Ovary (tissue), 3 donors: ENCODE results near the gene CHD6.

Experiments
- CTCF ChIP-seq, 3 donors: fragments of 450-650 bp in 2 of 3; fragments of 200-600 bp in 1 of 3; IDR thresholded peaks; one replicate each; pipeline versions ENCODE4 v1.5.1 to v1.8.0; 2016 to 2022; ENCODE audit warnings: antibody characterized with exemption in 3 of 3, mild to moderate bottlenecking in 1 of 3
- EP300 ChIP-seq: sonication (generic); formaldehyde crosslinking; IDR thresholded peaks from one replicate; pipeline ENCODE4 v1.6.1; 2017; ENCODE audit warnings: antibody characterized with exemption
- donor health status: DM: no; HTN: no; CAD: no.

GRCh38 chr20:41592516-41593216 is 25.5 kb downstream of the CHD6 start:
- TF ChIP-seq CTCF (IDR thresholded peaks at IDR 0.05) (no peak), EP300 (no peak)
